Measurements from ENCODE around the gene JMJD7.
A peak's percentile ranks its signal among the peaks of the same experiment; 100 is the strongest.

JMJD7 gene

GRCh38 chr15:41804916-41805666 lies 22.8 kb upstream of the JMJD7 start:
- Histone ChIP-seq H3K4me2 (peak overlapping the region in 10 of 11 experiments; percentile 19 to 68 (median 52); a peak in 19 of 22 replicates), H3K36me3 (peaks cover 21 to 29% (median 25%) of the 10 kb centered on the region in 11 experiments), H3K4me3 (no peak overlapping the region), H3K9me3 (replicated peaks in 1 of 11) (peaks cover 0 to 20% (median 18%) of the 10 kb centered on the region in 11 experiments; a peak in 17 of 22 replicates), H3K27me3 (no peaks in the 10 kb centered on the region), H4K20me1 (0 out of 22 replicates have a peak, but pooled peaks cover 0 to 6% (median 0%) of the 10 kb centered on the region in 11 experiments), H3K27ac (peak overlapping the region in 6 of 11 experiments; percentile 3 to 30 (median 10); a peak in 7 of 22 replicates), H3K9ac (peak overlapping the region in 4 of 11 experiments; percentile 4 to 29 (median 14); a peak in 3 of 22 replicates), H3K4me1 (peaks cover 20 to 47% (median 40%) of the 10 kb centered on the region in 10 experiments)
- no peak for TF ChIP-seq Cebpa-rat (IDR thresholded peaks at IDR 0.05)

- Histone ChIP-seq H3K27ac (peak overlapping the region in 1 of 11 experiments; percentile 4; a peak in 1 of 22 replicates), H3K36me3 (peaks cover 14 to 23% (median 18%) of the 10 kb centered on the region in 11 experiments), H3K4me2 (peak overlapping the region in 8 of 11 experiments; percentile 40 to 68 (median 54); a peak in 16 of 22 replicates), H3K27me3 (no peaks in the 10 kb centered on the region), H3K4me3 (no peak overlapping the region), H3K4me1 (peaks cover 26 to 53% (median 46%) of the 10 kb centered on the region in 10 experiments), H4K20me1 (peaks cover 0 to 6% (median 0%) of the 10 kb centered on the region in 11 experiments; a peak in 2 of 22 replicates), H3K9ac (peak overlapping the region in 2 of 11 experiments; percentile 13 to 29; a peak in 2 of 22 replicates), H3K9me3 (replicated peaks in 1 of 11) (peaks cover 0 to 17% (median 14%) of the 10 kb centered on the region in 11 experiments; a peak in 17 of 22 replicates)
- no peak for TF ChIP-seq Cebpa-rat (IDR thresholded peaks at IDR 0.05)
Measured at GRCh38 chr15:41805711-41806110, 22.2 kb upstream of the JMJD7 start.

GRCh38 chr15:41806291-41807181 lies 21.4 kb upstream of the JMJD7 start:
- Histone ChIP-seq H3K27ac (no peak overlapping the region), H3K36me3 (peaks cover 6 to 15% (median 10%) of the 10 kb centered on the region in 11 experiments), H3K4me3 (no peak overlapping the region), H3K4me1 (peaks cover 34 to 61% (median 53%) of the 10 kb centered on the region in 10 experiments), H3K4me2 (peak overlapping the region in 5 of 11 experiments; percentile 13 to 68 (median 53); a peak in 5 of 22 replicates), H3K9ac (0 out of 22 replicates have a peak overlapping the region, but pooled peaks of 1 of the 11 experiments have one; percentile 16), H4K20me1 (peaks cover 0 to 7% (median 0%) of the 10 kb centered on the region in 11 experiments; a peak in 3 of 22 replicates), H3K27me3 (no peaks in the 10 kb centered on the region), H3K9me3 (replicated peaks in 1 of 11) (peaks cover 0 to 9% (median 6%) of the 10 kb centered on the region in 11 experiments; a peak in 17 of 22 replicates)
- no peak for TF ChIP-seq Cebpa-rat (IDR thresholded peaks at IDR 0.05)

- peaks cover 4 to 27% (median 8%) of the 10 kb centered on the region in 11 experiments; a peak in 12 of 22 replicates for H3K36me3 ChIP-seq
- TF ChIP-seq Cebpa-rat (IDR thresholded peaks at IDR 0.05), result no peak
Measured at GRCh38 chr15:41809121-41809520, 18.8 kb upstream of the JMJD7 start.

GRCh38 chr15:41809526-41810220 lies 18.2 kb upstream of the JMJD7 start:
- H3K4me2 ChIP-seq, result peak overlapping the region; percentile 52 to 80 (median 75)
- H3K4me3 ChIP-seq, result no peak overlapping the region
- H3K9me3 ChIP-seq (replicated peaks in 1 of 11), result no peaks in the 10 kb centered on the region
- H3K4me1 ChIP-seq, result peaks cover 30 to 76% (median 63%) of the 10 kb centered on the region in 10 experiments
- peak overlapping the region in 10 of 11 experiments; percentile 0 to 56 (median 26); a peak in 14 of 22 replicates for H3K9ac ChIP-seq
- H3K27ac ChIP-seq, result peak overlapping the region in 9 of 11 experiments; percentile 14 to 53 (median 39); a peak in 13 of 22 replicates
- peaks cover 0 to 22% (median 5%) of the 10 kb centered on the region in 11 experiments; a peak in 6 of 22 replicates for H4K20me1 ChIP-seq
- peaks cover 4 to 33% (median 13%) of the 10 kb centered on the region in 11 experiments; a peak in 14 of 22 replicates for H3K36me3 ChIP-seq
- no peaks in the 10 kb centered on the region for H3K27me3 ChIP-seq
- TF ChIP-seq Cebpa-rat (IDR thresholded peaks at IDR 0.05), result no peak

More at GRCh38 chr15:41809121-41809520, 18.8 kb upstream of the JMJD7 start:
- H3K4me2 ChIP-seq, result peak overlapping the region; percentile 52 to 80 (median 75)
- no peak overlapping the region for H3K4me3 ChIP-seq
- no peaks in the 10 kb centered on the region for H3K9me3 ChIP-seq (replicated peaks in 1 of 11)
- H3K27me3 ChIP-seq, result no peaks in the 10 kb centered on the region
- H3K27ac ChIP-seq, result peak overlapping the region in 6 of 11 experiments; percentile 14 to 53 (median 44); a peak in 10 of 22 replicates
- peaks cover 0 to 22% (median 5%) of the 10 kb centered on the region in 11 experiments; a peak in 6 of 22 replicates for H4K20me1 ChIP-seq
- peaks cover 34 to 81% (median 68%) of the 10 kb centered on the region in 10 experiments for H3K4me1 ChIP-seq
- peak overlapping the region in 5 of 11 experiments; percentile 0 to 56 (median 37); a peak in 4 of 22 replicates for H3K9ac ChIP-seq

GRCh38 chr15:41810651-41811431 lies 17.1 kb upstream of the JMJD7 start:
- Histone ChIP-seq H3K36me3 (peaks cover 11 to 44% (median 25%) of the 10 kb centered on the region in 11 experiments; a peak in 21 of 22 replicates), H3K9ac (peak overlapping the region in 2 of 11 experiments; percentile 0 to 6; a peak in 1 of 22 replicates), H3K27ac (0 out of 22 replicates have a peak overlapping the region, but pooled peaks of 2 of the 11 experiments have one; percentile 20 to 27), H3K27me3 (no peaks in the 10 kb centered on the region), H4K20me1 (peaks cover 0 to 17% (median 5%) of the 10 kb centered on the region in 11 experiments; a peak in 6 of 22 replicates), H3K4me1 (peaks cover 26 to 64% (median 51%) of the 10 kb centered on the region in 10 experiments), H3K4me2 (peak overlapping the region; percentile 52 to 80 (median 75)), H3K9me3 (replicated peaks in 1 of 11) (no peaks in the 10 kb centered on the region), H3K4me3 (no peak overlapping the region)
- TF ChIP-seq Cebpa-rat (IDR thresholded peaks at IDR 0.05), result no peak
